Psoas muscle (tissue), 8 donors: Measurements from ENCODE around the gene DAB2IP. TPM values are rescaled to one million over a fixed set of nuclear protein-coding genes. Genes with fewer than 3 reads are reported as not detected.

Experiments
- ATAC-seq, 4 donors: fragments of 200-7000 bp; cut with Tn5 transposase; one replicate each; pipeline ENCODE4 v1.9.1; 2020; ENCODE audit warnings: moderate library complexity in 3 of 4, mild to moderate bottlenecking in 2 of 4
- DNase-seq, 2 donors: peaks; one replicate each; pipeline ENCODE4 v3.0.0-alpha.2; 2020
- H3K27ac ChIP-seq: fragments of 200-600 bp; one replicate; pipeline ENCODE4 v1.8.0; 2022
- H3K27me3 ChIP-seq, 3 donors: fragments of 200-600 bp in 1 of 3; one replicate each; pipeline versions ENCODE4 v1.6.1 to v1.8.0; 2013 to 2022; ENCODE audit warnings: low read length in 2 of 3, mild to moderate bottlenecking in 2 of 3, moderate library complexity in 1 of 3; ENCODE audit not compliant: insufficient read depth in 3 of 3
- H3K36me3 ChIP-seq, 2 donors: fragments of 200-600 bp in 1 of 2; one replicate each; pipeline versions ENCODE4 v1.6.1 to v1.8.0; 2013 to 2022; ENCODE audit warnings: low read depth in 1 of 2, mild to moderate bottlenecking in 1 of 2, moderate library complexity in 1 of 2; ENCODE audit not compliant: insufficient read depth in 1 of 2
- H3K4me1 ChIP-seq: fragments of 200-600 bp; one replicate; pipeline ENCODE4 v1.8.0; 2022
- H3K4me3 ChIP-seq: fragments of 200-600 bp; one replicate; pipeline ENCODE4 v1.8.0; 2022; ENCODE audit warnings: mild to moderate bottlenecking
- H3K9me3 ChIP-seq: fragments of 200-600 bp; one replicate; pipeline ENCODE4 v1.8.0; 2022
- CTCF ChIP-seq: fragments of 200-600 bp; IDR thresholded peaks from one replicate; pipeline ENCODE4 v1.8.0; 2022; ENCODE audit warnings: antibody characterized with exemption
- WGBS, 3 donors: extraction: QIAGEN DNeasy Blood & Tissue Kit; methylation state at CpG; one replicate each; pipeline versions ENCODE4 v1.1.6 to v1.1.7; 2013; 5-methylcytosine and 5-hydroxymethylcytosine counted together
- intact Hi-C, 2 donors: fragments of 100-400 bp; cut with DNase I; formaldehyde crosslinking; loops; one replicate each; pipeline versions ENCODE4 v1.11.0 to v1.14.2; 2022
- polyA plus RNA-seq, 3 donors: library from polyadenylated mRNA; stranded (reverse); fragments of 200-250 nt; gene quantifications; one replicate each; pipeline ENCODE4 v1.2.3, GENCODE V29; 2013
- total RNA-seq, 4 donors: library from RNA; stranded (reverse); fragmentation: NEBNext Ultra II Directional in 2 of 4; extraction: Animal tissue kit (Norgen Biotek cat#: 25700) in 2 of 4; gene quantifications; one replicate each; pipeline versions ENCODE4 v1.2.1 to v1.2.4, GENCODE V29; 2021 to 2023
- donor health status: healthy with polysubstance abuse.
- donor health status: DM: no; HTN: no; CAD: no; lungs with moderate emphysema.
- donor health status: Bipolar disorder and iron deficiency.
- donor health status: healthy.
- donor health status: DM: yes; HTN: yes; CAD: no.
- donor health status: DM: no; HTN: no; CAD: no.
- donor health status: DM: no; HTN: no; CAD: no.
- donor health status: DM: yes; HTN: yes; CAD: no.

DAB2IP gene
- total and polyA plus RNA-seq, 7 donors = 14.1 to 66.2 (median 33.4) TPM

GRCh38 chr9:121656941-121657470 is 5.6 kb downstream of the DAB2IP start:
- Histone ChIP-seq H3K36me3 (no peaks in the 10 kb centered on the region), H3K4me3 (no peak overlapping the region), H3K9me3 (no peaks in the 10 kb centered on the region), H3K27me3 (no peaks in the 10 kb centered on the region), H3K27ac (peak overlapping the region; percentile 67), H3K4me1 (peaks cover 79% of the 10 kb centered on the region)
- DNase-seq (peak in 1 of 2 donors; percentile 35), ATAC-seq (peak in 1 of 4 donors; percentile 17)
- TF ChIP-seq CTCF = no peak
- intact Hi-C loops = no loop called here
- WGBS, 3 donors = 68 to 82% (median 79%) methylated on average over 5 of the region's 5 CpGs

DNA sequence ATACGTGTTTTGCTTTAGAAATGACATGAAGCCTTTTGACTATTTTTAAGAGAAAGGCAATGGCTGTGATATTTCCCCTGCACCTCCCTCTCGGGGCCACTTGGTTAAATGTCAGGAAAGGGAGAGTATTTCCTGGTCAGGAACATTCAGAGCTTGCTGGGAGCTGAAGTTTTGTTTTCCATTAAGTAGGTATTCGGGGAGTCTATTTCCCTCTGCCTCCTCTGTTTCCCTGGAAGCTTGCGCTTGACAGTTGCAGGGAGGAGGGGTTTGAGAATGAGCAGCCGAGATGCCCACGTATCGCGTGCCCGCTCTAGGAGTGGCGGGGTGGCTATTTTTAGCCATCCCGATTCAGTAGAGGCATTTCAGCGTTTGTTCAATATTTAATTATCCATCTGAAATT is 6.7 kb downstream of the DAB2IP start:
- 13 to 18% (median 14%) methylated on average over 12 of the region's 12 CpGs for WGBS, 3 donors
- H3K27me3 ChIP-seq = no peaks in the 10 kb centered on the region
- peak; percentile 69 to 79 (median 72) for ATAC-seq
- DNase-seq = peak in 1 of 2 donors; percentile 56
- H3K27ac ChIP-seq = peak overlapping the region; percentile 67
- peak overlapping the region; percentile 34 for H3K4me3 ChIP-seq
- no peaks in the 10 kb centered on the region for H3K36me3 ChIP-seq
- peaks cover 67% of the 10 kb centered on the region for H3K4me1 ChIP-seq
- H3K9me3 ChIP-seq = no peaks in the 10 kb centered on the region
- intact Hi-C loops = no loop called here
- TF ChIP-seq CTCF = no peak

- Histone ChIP-seq H3K4me1 (peaks cover 63% of the 10 kb centered on the region), H3K27ac (peak overlapping the region; percentile 67), H3K36me3 (no peaks in the 10 kb centered on the region), H3K9me3 (no peaks in the 10 kb centered on the region), H3K4me3 (peak overlapping the region; percentile 34), H3K27me3 (no peaks in the 10 kb centered on the region)
- peak in 1 of 2 donors; percentile 31 for DNase-seq
- WGBS, 3 donors = 80 to 83% (median 82%) methylated on average over 10 of the region's 10 CpGs
- no peak for TF ChIP-seq CTCF
- intact Hi-C loops = no loop called here
- ATAC-seq = no peak
Observed at GRCh38 chr9:121658591-121658990, 7.2 kb downstream of the DAB2IP start.

DNA sequence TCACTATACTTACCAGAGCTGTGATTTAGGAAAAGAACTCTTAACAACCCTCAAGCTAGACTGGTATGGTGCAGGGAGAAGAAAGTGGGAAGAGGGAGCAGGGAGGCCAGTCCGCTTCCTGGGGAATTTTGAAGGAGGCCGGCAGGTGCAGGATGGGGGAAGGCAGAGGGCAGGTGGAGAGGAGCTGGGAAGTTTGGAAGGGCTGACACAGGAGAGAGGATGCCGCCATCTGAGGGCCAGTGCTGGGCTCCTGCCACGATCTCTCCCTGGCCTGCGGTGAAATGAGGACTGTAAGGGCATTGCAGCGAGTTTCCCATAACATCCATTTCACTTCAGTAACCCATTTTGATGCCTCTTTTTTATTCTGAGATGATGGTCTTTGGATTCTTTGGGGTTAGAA is 8.9 kb downstream of the DAB2IP start:
- Histone ChIP-seq H3K4me1 (peaks cover 54% of the 10 kb centered on the region), H3K4me3 (no peak overlapping the region), H3K9me3 (no peaks in the 10 kb centered on the region), H3K27me3 (no peaks in the 10 kb centered on the region), H3K36me3 (peaks cover 0 to 2% of the 10 kb centered on the region in 2 donors), H3K27ac (no peak overlapping the region)
- DNase-seq = peak in 1 of 2 donors; percentile 21
- WGBS, 3 donors = 57 to 70% (median 67%) methylated on average over 6 of the region's 6 CpGs
- no peak for ATAC-seq
- intact Hi-C loops = loop anchor here in 1 of 2 donors (10.0 kb wide), 1 partner anchor 64 kb away; no protein-coding TSS in a partner anchor
- no peak for TF ChIP-seq CTCF

DNA sequence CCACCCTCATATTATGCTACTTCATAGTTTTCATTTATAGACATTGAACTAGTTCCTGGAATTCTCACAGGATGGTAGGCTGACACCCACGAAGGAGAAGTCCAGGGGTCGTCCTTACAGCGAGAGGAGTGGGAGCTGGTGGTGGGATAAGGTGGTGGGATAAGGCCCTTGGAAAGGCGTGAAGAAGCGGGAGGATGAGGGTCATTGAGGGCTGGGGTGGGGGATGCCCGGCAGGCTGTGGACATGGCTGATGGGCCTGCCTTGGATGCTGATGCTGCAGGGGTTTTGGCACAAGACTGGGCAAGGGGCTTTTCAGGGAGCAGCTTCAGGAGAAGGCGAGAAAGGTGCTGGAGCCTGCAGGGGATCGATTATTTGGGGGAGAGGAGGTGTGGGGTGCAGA is 9.4 kb downstream of the DAB2IP start:
- no peak overlapping the region for H3K27ac ChIP-seq
- DNase-seq = peak in 1 of 2 donors; percentile 32
- H3K4me1 ChIP-seq = peaks cover 54% of the 10 kb centered on the region

More for the DNA sequence above, 9.4 kb downstream of the DAB2IP start:
- intact Hi-C loops = loop anchor here in 1 of 2 donors (10.0 kb wide), 1 partner anchor 64 kb away; no protein-coding TSS in a partner anchor
- no peak for ATAC-seq
- 86 to 92% (median 90%) methylated on average over 8 of the region's 8 CpGs for WGBS, 3 donors
- Histone ChIP-seq H3K4me3 (no peak overlapping the region), H3K27me3 (no peaks in the 10 kb centered on the region), H3K9me3 (no peaks in the 10 kb centered on the region), H3K36me3 (peaks cover 0 to 2% of the 10 kb centered on the region in 2 donors)
- TF ChIP-seq CTCF = no peak
